Subcutaneous abdominal adipose tissue (tissue), 5 donors: ENCODE measurements around the gene SLC22A1.

Source experiments
- H3K27ac ChIP-seq: one replicate; pipeline ENCODE4 v1.7.0; 2013; ENCODE audit warnings: low read depth, mild to moderate bottlenecking, inconsistent platforms, low read length, moderate library complexity
- H3K27me3 ChIP-seq, 5 donors: one replicate each; pipeline ENCODE4 v1.7.0; 2013; ENCODE audit warnings: low read length in 5 of 5, inconsistent platforms in 1 of 5; ENCODE audit not compliant: control insufficient read depth in 5 of 5, insufficient read depth in 4 of 5
- H3K36me3 ChIP-seq, 5 donors: one replicate each; pipeline ENCODE4 v1.7.0; 2013; ENCODE audit warnings: low read length in 5 of 5; ENCODE audit not compliant: control insufficient read depth in 5 of 5, insufficient read depth in 5 of 5
- H3K4me1 ChIP-seq, 5 donors: one replicate each; pipeline ENCODE4 v1.7.0; 2013; ENCODE audit warnings: low read length in 5 of 5, mild to moderate bottlenecking in 3 of 5, moderate library complexity in 1 of 5; ENCODE audit not compliant: control insufficient read depth in 5 of 5, insufficient read depth in 5 of 5
- H3K4me3 ChIP-seq, 5 donors: one replicate each; pipeline ENCODE4 v1.7.0; 2013; ENCODE audit warnings: low read length in 5 of 5, low read depth in 1 of 5
- H3K9ac ChIP-seq, 5 donors: one replicate each; pipeline ENCODE4 v1.7.0; 2013; ENCODE audit warnings: low read length in 5 of 5, mild to moderate bottlenecking in 4 of 5, moderate library complexity in 3 of 5
- H3K9me3 ChIP-seq, 5 donors: one replicate each; pipeline ENCODE4 v1.7.0; 2013; ENCODE audit warnings: low read length in 5 of 5; ENCODE audit not compliant: control insufficient read depth in 5 of 5
- donor health status: healthy.
- donor health status: healthy.
- donor health status: healthy.
- donor health status: healthy.
- donor health status: healthy.

Gene SLC22A1

DNA sequence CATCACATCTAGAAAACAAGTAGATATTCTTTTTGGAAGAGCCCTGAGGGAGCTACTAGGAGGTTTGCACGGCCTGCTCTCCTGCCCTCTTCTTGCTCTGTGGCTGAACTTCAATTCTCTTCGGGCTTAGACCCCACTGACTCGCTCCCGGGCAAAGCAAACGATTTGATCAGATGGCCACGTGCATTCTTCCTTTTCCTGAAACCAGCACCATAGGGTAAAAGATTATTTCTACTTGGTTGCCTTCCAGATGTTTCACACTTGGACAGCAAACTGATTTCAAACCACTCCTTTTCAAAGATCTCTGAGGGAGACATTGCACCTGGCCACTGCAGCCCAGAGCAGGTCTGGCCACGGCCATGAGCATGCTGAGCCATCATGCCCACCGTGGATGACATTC lies at the start of gene SLC22A1:
Gene SLC22A1 (plus strand): TSS at position 258 of the 400 bp plus-strand sequence. CDS start 121 bp downstream, at position 379.
- H3K27ac ChIP-seq = no peak within 1 kb of the TSS
- no peak within 1 kb of the TSS for H3K4me3 ChIP-seq

GRCh38 chr6:160073272-160073671 lies 48.3 kb upstream of the SLC22A1 start:
- Histone ChIP-seq H3K4me3 (no peak overlapping the region), H3K36me3 (peaks cover 22 to 99% (median 95%) of the 10 kb centered on the region in 5 donors), H3K27ac (no peak overlapping the region), H3K9ac (no peak overlapping the region), H3K4me1 (no peaks in the 10 kb centered on the region), H3K27me3 (no peaks in the 10 kb centered on the region), H3K9me3 (no peaks in the 10 kb centered on the region)

More for the DNA sequence above, at the start of gene SLC22A1:
- peaks cover 0 to 18% (median 6%) of the 10 kb centered on the region in 5 donors for H3K36me3 ChIP-seq
- no peak within 1 kb of the TSS for H3K9ac ChIP-seq
- no peaks in the 10 kb centered on the region for H3K9me3 ChIP-seq
- no peaks in the 10 kb centered on the region for H3K27me3 ChIP-seq
- H3K4me1 ChIP-seq = no peaks in the 10 kb centered on the region

GRCh38 chr6:160076009-160076408 lies 45.6 kb upstream of the SLC22A1 start:
- no peaks in the 10 kb centered on the region for H3K27me3 ChIP-seq
- no peaks in the 10 kb centered on the region for H3K9me3 ChIP-seq
- no peak overlapping the region for H3K27ac ChIP-seq
- H3K4me3 ChIP-seq = no peak overlapping the region
- H3K4me1 ChIP-seq = no peaks in the 10 kb centered on the region
- peaks cover 22 to 96% (median 94%) of the 10 kb centered on the region in 5 donors for H3K36me3 ChIP-seq
- H3K9ac ChIP-seq = no peak overlapping the region

- Histone ChIP-seq H3K9ac (no peak overlapping the region), H3K27me3 (no peaks in the 10 kb centered on the region), H3K4me1 (no peaks in the 10 kb centered on the region), H3K36me3 (peaks cover 22 to 96% (median 93%) of the 10 kb centered on the region in 5 donors), H3K4me3 (no peak overlapping the region), H3K27ac (no peak overlapping the region), H3K9me3 (no peaks in the 10 kb centered on the region)
These were observed 44.6 kb upstream of the SLC22A1 start for GRCh38 chr6:160077024-160077423.

DNA sequence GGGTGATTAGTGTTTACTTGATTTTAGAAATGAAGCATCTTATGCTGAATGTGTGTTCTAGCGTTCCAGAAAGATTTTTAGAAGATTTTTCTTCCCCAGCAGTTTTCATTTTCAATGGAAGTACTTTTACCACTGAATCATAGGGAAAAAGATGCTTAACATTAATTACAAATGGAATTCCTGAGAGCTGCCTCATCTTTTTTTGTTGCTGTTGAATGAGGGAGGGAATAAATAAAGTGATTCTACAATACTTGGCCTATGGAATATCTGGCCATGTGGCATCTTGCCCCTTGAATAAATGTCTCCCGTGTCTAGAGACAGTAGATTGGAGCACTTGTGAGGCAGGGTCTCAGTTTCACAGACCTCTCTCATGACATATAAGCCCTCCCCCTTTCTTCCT lies 44.1 kb upstream of the SLC22A1 start:
- H3K4me1 ChIP-seq = no peaks in the 10 kb centered on the region
- H3K9ac ChIP-seq = no peak overlapping the region
- H3K27ac ChIP-seq = no peak overlapping the region
- H3K27me3 ChIP-seq = no peaks in the 10 kb centered on the region
- H3K4me3 ChIP-seq = no peak overlapping the region
- no peaks in the 10 kb centered on the region for H3K9me3 ChIP-seq
- peaks cover 22 to 96% (median 90%) of the 10 kb centered on the region in 5 donors for H3K36me3 ChIP-seq

GRCh38 chr6:160078883-160079685 lies 42.5 kb upstream of the SLC22A1 start:
- H3K27me3 ChIP-seq = no peaks in the 10 kb centered on the region
- no peak overlapping the region for H3K9ac ChIP-seq
- H3K27ac ChIP-seq = no peak overlapping the region
- H3K4me3 ChIP-seq = no peak overlapping the region
- no peaks in the 10 kb centered on the region for H3K9me3 ChIP-seq
- peaks cover 18 to 96% (median 87%) of the 10 kb centered on the region in 5 donors for H3K36me3 ChIP-seq
- H3K4me1 ChIP-seq = no peaks in the 10 kb centered on the region

DNA sequence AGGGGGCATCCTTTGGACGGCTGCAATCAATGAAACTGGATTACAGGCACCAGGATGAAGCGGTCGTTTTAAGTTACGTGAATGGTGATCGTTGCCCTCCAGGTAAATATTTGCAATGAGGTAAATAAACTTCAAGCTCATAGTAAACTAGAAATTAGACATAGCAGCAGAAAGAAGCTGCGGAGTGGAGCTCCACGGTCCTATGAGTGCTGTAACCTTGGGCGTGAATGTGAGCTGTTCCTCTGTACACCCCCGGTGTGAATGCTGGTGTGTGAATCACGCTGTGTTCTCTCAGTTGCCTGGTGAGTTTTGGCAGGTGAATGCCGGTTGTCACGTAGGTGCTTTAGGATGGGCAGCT lies 42.0 kb upstream of the SLC22A1 start:
- peaks cover 17 to 96% (median 88%) of the 10 kb centered on the region in 5 donors for H3K36me3 ChIP-seq
- no peak overlapping the region for H3K4me3 ChIP-seq
- H3K27me3 ChIP-seq = no peaks in the 10 kb centered on the region
- no peak overlapping the region for H3K9ac ChIP-seq
- H3K9me3 ChIP-seq = no peaks in the 10 kb centered on the region
- no peaks in the 10 kb centered on the region for H3K4me1 ChIP-seq
- no peak overlapping the region for H3K27ac ChIP-seq

DNA sequence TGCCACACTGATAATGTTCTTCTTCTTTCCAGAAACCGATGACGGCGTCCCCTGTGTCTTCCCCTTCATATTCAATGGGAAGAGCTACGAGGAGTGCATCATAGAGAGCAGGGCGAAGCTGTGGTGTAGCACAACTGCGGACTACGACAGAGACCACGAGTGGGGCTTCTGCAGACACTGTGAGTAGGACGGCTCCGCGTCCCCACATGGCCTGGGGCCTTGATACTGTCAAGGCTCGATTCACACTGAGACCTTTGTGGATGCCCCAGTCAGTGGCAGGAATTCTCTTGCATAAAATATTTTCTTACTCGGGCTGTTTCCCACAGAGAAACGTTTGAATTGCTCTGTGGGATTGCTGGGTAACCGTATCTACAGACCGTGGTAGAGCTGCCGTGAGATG lies 41.5 kb upstream of the SLC22A1 start:
- peaks cover 18 to 98% (median 88%) of the 10 kb centered on the region in 5 donors for H3K36me3 ChIP-seq
- H3K9ac ChIP-seq = no peak overlapping the region
- H3K9me3 ChIP-seq = no peaks in the 10 kb centered on the region

DNA sequence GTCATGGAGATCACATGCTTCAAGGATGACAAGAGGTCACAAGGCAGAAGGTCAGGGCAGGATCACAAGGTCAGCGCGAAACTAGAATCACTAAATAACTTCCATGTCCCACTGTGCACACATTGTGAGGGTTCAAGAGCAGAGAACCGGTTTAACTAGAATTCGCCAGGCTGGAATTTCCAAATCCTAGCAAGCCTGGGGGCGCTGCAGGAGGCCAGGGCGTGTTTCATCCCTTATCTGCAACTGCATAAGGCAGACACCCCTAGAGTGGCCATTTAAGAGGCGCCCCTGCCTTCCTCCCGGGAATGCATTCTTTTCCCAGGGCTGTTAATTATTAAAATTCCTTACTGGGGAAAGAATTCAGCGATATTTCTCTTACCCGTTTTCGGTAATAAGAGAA lies 40.2 kb upstream of the SLC22A1 start:
- Histone ChIP-seq H3K4me3 (no peak overlapping the region), H3K36me3 (peaks cover 12 to 98% (median 88%) of the 10 kb centered on the region in 5 donors), H3K4me1 (no peaks in the 10 kb centered on the region), H3K27me3 (no peaks in the 10 kb centered on the region), H3K9me3 (no peaks in the 10 kb centered on the region), H3K27ac (no peak overlapping the region), H3K9ac (no peak overlapping the region)

More for the DNA sequence above, 41.5 kb upstream of the SLC22A1 start:
- Histone ChIP-seq H3K4me1 (no peaks in the 10 kb centered on the region), H3K27me3 (no peaks in the 10 kb centered on the region), H3K27ac (no peak overlapping the region), H3K4me3 (no peak overlapping the region)

DNA sequence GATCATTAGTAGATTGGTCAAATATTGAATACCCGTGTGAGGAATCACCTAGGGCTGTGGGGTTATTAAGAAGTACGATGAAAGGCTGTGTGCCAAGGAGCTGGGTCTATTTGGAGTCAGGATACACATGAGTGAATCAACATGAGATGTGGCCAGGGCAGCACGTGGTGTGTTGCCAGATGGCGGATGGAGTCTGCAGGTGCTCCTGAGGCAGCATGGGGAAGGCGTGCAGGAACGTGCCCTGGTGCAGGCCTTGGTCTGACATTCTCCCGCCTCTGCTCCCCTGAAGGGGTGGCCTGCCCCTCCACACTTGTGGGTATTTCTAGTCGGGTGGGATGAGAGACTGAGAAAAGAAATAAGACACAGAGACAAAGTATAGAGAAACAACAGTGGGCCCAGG lies 39.0 kb upstream of the SLC22A1 start:
- no peak overlapping the region for H3K27ac ChIP-seq
- no peak overlapping the region for H3K9ac ChIP-seq
- no peak overlapping the region for H3K4me3 ChIP-seq
- H3K9me3 ChIP-seq = no peaks in the 10 kb centered on the region
- peaks cover 8 to 98% (median 86%) of the 10 kb centered on the region in 5 donors for H3K36me3 ChIP-seq
- no peaks in the 10 kb centered on the region for H3K27me3 ChIP-seq
- no peaks in the 10 kb centered on the region for H3K4me1 ChIP-seq
